Vagina (tissue), 2 donors: Measurements from ENCODE around the gene FOXN3. TPM values are rescaled to one million over a fixed set of nuclear protein-coding genes. Genes with fewer than 3 reads are reported as not detected.

Experiments used
- DNase-seq, 2 donors: peaks; one replicate each; pipeline ENCODE4 v3.0.0-alpha.2; 2017; ENCODE audit errors: extremely low spot score in 2 of 2
- H3K27ac ChIP-seq: fragments of 200-600 bp; sonication (generic); one replicate; pipeline ENCODE4 v1.5.1; 2019
- H3K27me3 ChIP-seq: fragments of 200-600 bp; sonication (generic); one replicate; pipeline ENCODE4 v1.5.1; 2019
- H3K36me3 ChIP-seq, 2 donors: fragments of 200-600 bp; sonication (generic); one replicate each; pipeline ENCODE4 v1.5.1; 2017 to 2019
- H3K4me1 ChIP-seq: fragments of 200-600 bp; sonication (generic); one replicate; pipeline ENCODE4 v1.5.1; 2019
- H3K4me3 ChIP-seq, 2 donors: fragments of 200-600 bp; sonication (generic); 1 replicate in 1 of 2; 2 replicates in 1 of 2; pipeline ENCODE4 v1.5.1; 2016 to 2019
- H3K9me3 ChIP-seq: fragments of 200-600 bp; sonication (generic); one replicate; pipeline ENCODE4 v1.5.1; 2019
- POLR2A ChIP-seq, 2 donors: fragments of 450-650 bp; IDR thresholded peaks; one replicate each; pipeline ENCODE4 v1.6.1; 2017; ENCODE audit warnings: antibody characterized with exemption in 2 of 2, mild to moderate bottlenecking in 2 of 2, moderate library complexity in 2 of 2
- POLR2AphosphoS5 ChIP-seq, 2 donors: sonication (generic); formaldehyde crosslinking; IDR thresholded peaks; one replicate each; pipeline ENCODE4 v1.9.0; 2017; ENCODE audit warnings: antibody characterized with exemption in 2 of 2, mild to moderate bottlenecking in 2 of 2, low read depth in 1 of 2; ENCODE audit not compliant: insufficient read depth in 1 of 2
- intact Hi-C: fragments of 100-400 bp; cut with DNase I; formaldehyde crosslinking; loops from one replicate; pipeline ENCODE4 v1.15.1; 2023
- total RNA-seq: library from RNA; depleted of rRNA; stranded (reverse); fragments of >200 nt; gene quantifications from one replicate; pipeline ENCODE4 v1.2.3, GENCODE V29; 2016
- TF ChIP-seq, protein P1 (sequence below), 3 experiments: fragments of 450-650 bp in 2 of 3; fragments of 200-600 bp in 1 of 3; sonication (generic) in 1 of 3; IDR thresholded peaks; one replicate each; pipeline ENCODE4 v1.5.1; 2017 to 2019; ENCODE audit warnings: antibody characterized with exemption in 3 of 3, mild to moderate bottlenecking in 2 of 3, moderate library complexity in 2 of 3

Gene FOXN3
- total RNA-seq, 1 donor from 2014 or later, result 111 TPM

DNA sequence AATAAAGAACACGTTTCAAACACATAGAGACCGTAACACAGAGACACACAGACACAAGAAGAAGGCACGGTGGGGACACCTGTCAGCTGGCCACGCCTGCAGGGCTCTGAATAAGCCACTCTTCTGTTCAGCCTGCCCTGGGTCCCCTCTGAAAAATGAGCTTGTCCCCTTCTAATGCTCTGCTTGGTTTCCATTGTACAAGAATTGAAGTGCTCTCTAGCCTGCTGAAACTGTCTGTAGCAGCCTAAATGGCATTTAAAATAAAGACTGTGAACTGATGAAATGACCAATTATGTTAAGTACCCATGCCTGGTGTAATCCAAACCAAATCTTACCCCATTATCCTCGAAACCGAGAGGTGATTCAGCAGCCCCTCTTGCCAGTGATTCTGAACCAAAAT is 139.8 kb downstream of the FOXN3 start:
- TF ChIP-seq POLR2AphosphoS5 (IDR thresholded peaks at IDR 0.05; ENCODE audit: insufficient read depth in 1 of 2, low read depth in 1 of 2) (no peak), POLR2A (IDR thresholded peaks at IDR 0.05) (no peak)
- TF ChIP-seq, protein P1, sequence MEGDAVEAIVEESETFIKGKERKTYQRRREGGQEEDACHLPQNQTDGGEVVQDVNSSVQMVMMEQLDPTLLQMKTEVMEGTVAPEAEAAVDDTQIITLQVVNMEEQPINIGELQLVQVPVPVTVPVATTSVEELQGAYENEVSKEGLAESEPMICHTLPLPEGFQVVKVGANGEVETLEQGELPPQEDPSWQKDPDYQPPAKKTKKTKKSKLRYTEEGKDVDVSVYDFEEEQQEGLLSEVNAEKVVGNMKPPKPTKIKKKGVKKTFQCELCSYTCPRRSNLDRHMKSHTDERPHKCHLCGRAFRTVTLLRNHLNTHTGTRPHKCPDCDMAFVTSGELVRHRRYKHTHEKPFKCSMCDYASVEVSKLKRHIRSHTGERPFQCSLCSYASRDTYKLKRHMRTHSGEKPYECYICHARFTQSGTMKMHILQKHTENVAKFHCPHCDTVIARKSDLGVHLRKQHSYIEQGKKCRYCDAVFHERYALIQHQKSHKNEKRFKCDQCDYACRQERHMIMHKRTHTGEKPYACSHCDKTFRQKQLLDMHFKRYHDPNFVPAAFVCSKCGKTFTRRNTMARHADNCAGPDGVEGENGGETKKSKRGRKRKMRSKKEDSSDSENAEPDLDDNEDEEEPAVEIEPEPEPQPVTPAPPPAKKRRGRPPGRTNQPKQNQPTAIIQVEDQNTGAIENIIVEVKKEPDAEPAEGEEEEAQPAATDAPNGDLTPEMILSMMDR (IDR thresholded peaks at IDR 0.05), result no peak
- Histone ChIP-seq H3K36me3 (no peaks in the 10 kb centered on the region), H3K9me3 (no peaks in the 10 kb centered on the region), H3K4me1 (peaks cover 14% of the 10 kb centered on the region), H3K27me3 (no peaks in the 10 kb centered on the region), H3K27ac (no peak overlapping the region), H3K4me3 (no peak overlapping the region)
- intact Hi-C loops, result no loop called here
- DNase-seq, result no peak

DNA sequence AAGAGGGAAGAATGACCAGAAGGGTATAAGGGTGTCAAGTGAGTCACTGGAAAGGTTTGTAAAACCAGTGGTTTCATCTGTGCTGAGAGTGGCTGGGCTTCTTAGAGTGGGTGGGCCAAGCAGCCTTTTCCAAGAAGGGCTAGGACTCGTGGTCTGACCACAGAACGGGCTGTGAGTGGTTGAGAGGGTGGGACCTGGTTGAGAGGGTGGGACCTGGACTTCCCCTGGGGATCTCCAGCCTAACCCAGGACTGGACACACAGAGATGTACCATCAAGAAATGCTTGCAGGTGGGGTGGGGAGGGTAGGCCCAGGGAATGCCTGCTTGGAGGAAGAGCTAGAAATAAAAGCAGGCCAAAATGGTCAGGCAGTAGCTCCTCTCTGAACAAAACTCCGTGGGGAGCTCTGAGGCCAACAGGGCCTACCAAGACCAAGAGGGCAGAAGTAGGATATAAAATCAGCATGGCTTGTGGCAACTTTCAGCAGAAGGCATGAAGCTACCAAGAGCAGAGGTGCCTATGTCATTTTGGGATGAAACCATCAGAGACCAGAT is 140.5 kb downstream of the FOXN3 start:
- Histone ChIP-seq H3K4me1 (peaks cover 14% of the 10 kb centered on the region), H3K4me3 (no peak overlapping the region), H3K9me3 (no peaks in the 10 kb centered on the region), H3K27me3 (no peaks in the 10 kb centered on the region), H3K36me3 (no peaks in the 10 kb centered on the region), H3K27ac (no peak overlapping the region)
- DNase-seq, result no peak
- intact Hi-C loops, result no loop called here
- TF ChIP-seq, protein P1 (IDR thresholded peaks at IDR 0.05), result no peak
- TF ChIP-seq POLR2A (IDR thresholded peaks at IDR 0.05), result no peak
- no peak for TF ChIP-seq POLR2AphosphoS5 (IDR thresholded peaks at IDR 0.05; ENCODE audit: insufficient read depth in 1 of 2, low read depth in 1 of 2)

DNA sequence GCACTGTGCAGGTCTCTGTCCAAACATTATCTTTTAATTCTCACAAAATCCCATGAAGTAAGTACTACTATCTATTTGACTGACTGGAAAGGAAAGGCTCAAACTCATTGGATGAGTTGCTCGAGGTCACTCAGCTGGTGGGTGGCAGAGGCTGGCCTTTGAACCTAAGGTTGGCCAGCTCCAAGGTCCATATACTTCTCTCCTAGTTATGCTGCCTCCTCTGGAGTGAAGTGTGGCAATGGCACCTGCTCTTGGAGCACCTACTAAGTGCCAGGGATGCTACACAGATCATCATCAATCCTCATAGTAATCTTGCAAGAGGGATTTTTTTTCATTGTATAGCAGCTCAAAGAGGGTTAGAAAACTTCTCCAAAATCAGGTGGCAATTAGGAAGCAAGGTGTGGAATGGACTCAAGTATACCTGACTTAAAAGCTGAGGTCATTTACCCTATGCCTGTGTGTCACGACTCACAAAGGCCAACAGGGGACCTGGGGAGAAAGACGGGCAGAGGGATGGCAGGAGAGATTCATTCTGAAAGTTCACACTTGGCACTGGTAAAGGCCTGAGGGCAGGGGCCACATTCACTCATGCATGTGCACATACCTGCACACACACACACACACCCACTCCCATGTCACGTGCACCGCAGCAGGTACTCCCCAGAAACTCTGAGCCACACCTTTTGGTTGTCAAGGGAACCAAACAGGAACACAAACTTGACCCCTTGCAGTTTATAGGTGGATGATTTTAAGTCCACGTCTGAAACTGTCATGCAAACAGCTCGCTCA is 146.4 kb downstream of the FOXN3 start:
- Histone ChIP-seq H3K27me3 (no peaks in the 10 kb centered on the region), H3K4me3 (no peak overlapping the region), H3K4me1 (peaks cover 52% of the 10 kb centered on the region), H3K9me3 (no peaks in the 10 kb centered on the region), H3K36me3 (no peaks in the 10 kb centered on the region), H3K27ac (no peak overlapping the region)
- DNase-seq, result no peak
- TF ChIP-seq POLR2AphosphoS5 (IDR thresholded peaks at IDR 0.05; ENCODE audit: insufficient read depth in 1 of 2, low read depth in 1 of 2), result no peak
- TF ChIP-seq, protein P1 (IDR thresholded peaks at IDR 0.05), result no peak
- TF ChIP-seq POLR2A (IDR thresholded peaks at IDR 0.05), result no peak
- intact Hi-C loops, result no loop called here

- TF ChIP-seq, protein P1 (IDR thresholded peaks at IDR 0.05), result no peak
- no peak for TF ChIP-seq POLR2AphosphoS5 (IDR thresholded peaks at IDR 0.05; ENCODE audit: insufficient read depth in 1 of 2, low read depth in 1 of 2)
- no peak for TF ChIP-seq POLR2A (IDR thresholded peaks at IDR 0.05)
- H3K27ac ChIP-seq, result no peak overlapping the region
- no peak overlapping the region for H3K4me3 ChIP-seq
- H3K27me3 ChIP-seq, result no peaks in the 10 kb centered on the region
- intact Hi-C loops, result no loop called here
- H3K9me3 ChIP-seq, result no peaks in the 10 kb centered on the region
- no peak for DNase-seq
- H3K36me3 ChIP-seq, result no peaks in the 10 kb centered on the region
- peaks cover 62% of the 10 kb centered on the region for H3K4me1 ChIP-seq
These were observed 147.6 kb downstream of the FOXN3 start for GRCh38 chr14:89269404-89269803.

DNA sequence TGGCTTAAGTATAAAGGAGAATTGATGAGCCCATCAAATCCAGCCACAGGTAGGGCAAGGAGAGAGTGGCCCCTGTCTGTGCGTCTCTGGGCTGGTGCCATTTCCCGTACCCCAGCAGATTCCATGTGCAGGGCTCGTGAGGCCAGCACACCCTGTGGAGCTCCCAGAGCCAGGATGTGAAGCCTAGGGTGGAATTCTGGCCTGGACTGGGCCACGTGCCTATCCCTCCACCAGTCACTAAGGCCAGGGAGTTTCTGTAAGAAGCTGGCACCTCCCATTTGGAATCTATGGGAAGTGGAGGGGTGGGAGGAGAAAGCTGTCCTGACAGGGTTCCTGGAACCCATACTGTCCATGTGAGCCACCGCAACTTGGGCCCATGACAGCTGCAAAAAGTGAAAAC is 148.5 kb downstream of the FOXN3 start:
- no peak for DNase-seq
- TF ChIP-seq POLR2A (IDR thresholded peaks at IDR 0.05), result no peak
- TF ChIP-seq, protein P1 (IDR thresholded peaks at IDR 0.05), result no peak
- no peak for TF ChIP-seq POLR2AphosphoS5 (IDR thresholded peaks at IDR 0.05; ENCODE audit: insufficient read depth in 1 of 2, low read depth in 1 of 2)
- Histone ChIP-seq H3K36me3 (no peaks in the 10 kb centered on the region), H3K27me3 (no peaks in the 10 kb centered on the region), H3K27ac (no peak overlapping the region), H3K4me1 (peaks cover 62% of the 10 kb centered on the region), H3K9me3 (no peaks in the 10 kb centered on the region), H3K4me3 (no peak overlapping the region)
- intact Hi-C loops, result no loop called here
